ENCODE data around the gene G2E3. TPM values are rescaled to one million over a fixed set of nuclear protein-coding genes. Genes with fewer than 3 reads are reported as not detected.

G2E3 gene
- total and polyA plus RNA-seq, 2 donors (not counting 1 experiment from before 2014, with no cell fraction given) = 13.0 to 14.7 TPM

GRCh38 chr14:30519961-30520360 is 39.0 kb upstream of the G2E3 start:
- no peaks in the 10 kb centered on the region for H3K9me3 ChIP-seq (ENCODE audit: control insufficient read depth, insufficient read depth, low read depth, low read length)
- H3K4me2 ChIP-seq (ENCODE audit: extremely low read depth, insufficient read depth, low read length) = no peak overlapping the region
- H3K4me3 ChIP-seq (replicated peaks in 1 of 4; ENCODE audit: control extremely low read depth in 1 of 4, insufficient read depth in 1 of 4, low read depth in 3 of 4, low read length in 4 of 4) = no peak overlapping the region
- H3K27me3 ChIP-seq (ENCODE audit: control insufficient read depth, insufficient read depth, low read length) = no peaks in the 10 kb centered on the region
- no peak overlapping the region for H3K9ac ChIP-seq (ENCODE audit: insufficient read depth, low read length)
- H3K79me2 ChIP-seq (ENCODE audit: control insufficient read depth, insufficient read depth, low read length) = no peaks in the 10 kb centered on the region
- no peak for DNase-seq (ENCODE audit: low read depth in 2 of 2)
- H4K20me1 ChIP-seq (ENCODE audit: control insufficient read depth, extremely low read depth, insufficient read depth, low read length) = no peaks in the 10 kb centered on the region
- H2AFZ ChIP-seq (ENCODE audit: low read length) = no peak overlapping the region
- H3K36me3 ChIP-seq (ENCODE audit: control insufficient read depth, insufficient read depth, low read length) = no peaks in the 10 kb centered on the region
- no peaks in the 10 kb centered on the region for H3K4me1 ChIP-seq (ENCODE audit: control insufficient read depth, extremely low read depth, insufficient read depth, low read length)
- H3K27ac ChIP-seq (ENCODE audit: insufficient read depth, low read length) = no peak overlapping the region
- TF ChIP-seq CTCF (conservative IDR thresholded peaks at IDR 0.05 in 1 of 2, IDR thresholded peaks at IDR 0.05 in 1 of 2; ENCODE audit: low read depth in 1 of 2, low read length in 2 of 2) (no peak), EZH2 (IDR thresholded peaks at IDR 0.05; ENCODE audit: low read length, missing control alignments) (no peak)

DNA sequence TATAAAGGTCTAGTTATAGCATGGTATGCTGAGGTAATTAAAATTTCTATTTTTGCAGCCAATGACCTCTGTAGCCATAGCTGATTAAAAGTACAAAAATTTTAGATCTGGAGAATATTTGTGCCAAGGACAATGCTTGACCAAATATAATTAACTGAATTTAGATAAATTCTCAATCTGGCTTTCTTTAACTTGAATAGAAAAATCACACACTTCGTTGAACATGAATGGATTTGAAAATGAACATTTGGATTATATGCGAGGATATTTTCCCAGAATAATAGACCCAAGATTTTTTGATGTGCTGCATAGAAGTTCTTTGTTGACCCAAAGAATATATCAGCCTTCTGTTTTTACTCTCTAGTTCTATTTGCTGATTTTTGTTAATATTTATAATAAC is 38.4 kb upstream of the G2E3 start:
- Histone ChIP-seq H3K27me3 (ENCODE audit: control insufficient read depth, insufficient read depth, low read length) (no peaks in the 10 kb centered on the region), H3K9me3 (ENCODE audit: control insufficient read depth, insufficient read depth, low read depth, low read length) (no peaks in the 10 kb centered on the region), H3K4me2 (ENCODE audit: extremely low read depth, insufficient read depth, low read length) (no peak overlapping the region), H3K9ac (ENCODE audit: insufficient read depth, low read length) (no peak overlapping the region), H3K27ac (ENCODE audit: insufficient read depth, low read length) (no peak overlapping the region), H3K4me3 (replicated peaks in 1 of 4; ENCODE audit: control extremely low read depth in 1 of 4, insufficient read depth in 1 of 4, low read depth in 3 of 4, low read length in 4 of 4) (no peak overlapping the region), H3K4me1 (ENCODE audit: control insufficient read depth, extremely low read depth, insufficient read depth, low read length) (no peaks in the 10 kb centered on the region), H2AFZ (ENCODE audit: low read length) (no peak overlapping the region), H4K20me1 (ENCODE audit: control insufficient read depth, extremely low read depth, insufficient read depth, low read length) (no peaks in the 10 kb centered on the region), H3K36me3 (ENCODE audit: control insufficient read depth, insufficient read depth, low read length) (no peaks in the 10 kb centered on the region), H3K79me2 (ENCODE audit: control insufficient read depth, insufficient read depth, low read length) (no peaks in the 10 kb centered on the region)
- DNase-seq (ENCODE audit: low read depth in 2 of 2) = no peak
- TF ChIP-seq CTCF (conservative IDR thresholded peaks at IDR 0.05 in 1 of 2, IDR thresholded peaks at IDR 0.05 in 1 of 2; ENCODE audit: low read depth in 1 of 2, low read length in 2 of 2) (no peak), EZH2 (IDR thresholded peaks at IDR 0.05; ENCODE audit: low read length, missing control alignments) (no peak)

DNA sequence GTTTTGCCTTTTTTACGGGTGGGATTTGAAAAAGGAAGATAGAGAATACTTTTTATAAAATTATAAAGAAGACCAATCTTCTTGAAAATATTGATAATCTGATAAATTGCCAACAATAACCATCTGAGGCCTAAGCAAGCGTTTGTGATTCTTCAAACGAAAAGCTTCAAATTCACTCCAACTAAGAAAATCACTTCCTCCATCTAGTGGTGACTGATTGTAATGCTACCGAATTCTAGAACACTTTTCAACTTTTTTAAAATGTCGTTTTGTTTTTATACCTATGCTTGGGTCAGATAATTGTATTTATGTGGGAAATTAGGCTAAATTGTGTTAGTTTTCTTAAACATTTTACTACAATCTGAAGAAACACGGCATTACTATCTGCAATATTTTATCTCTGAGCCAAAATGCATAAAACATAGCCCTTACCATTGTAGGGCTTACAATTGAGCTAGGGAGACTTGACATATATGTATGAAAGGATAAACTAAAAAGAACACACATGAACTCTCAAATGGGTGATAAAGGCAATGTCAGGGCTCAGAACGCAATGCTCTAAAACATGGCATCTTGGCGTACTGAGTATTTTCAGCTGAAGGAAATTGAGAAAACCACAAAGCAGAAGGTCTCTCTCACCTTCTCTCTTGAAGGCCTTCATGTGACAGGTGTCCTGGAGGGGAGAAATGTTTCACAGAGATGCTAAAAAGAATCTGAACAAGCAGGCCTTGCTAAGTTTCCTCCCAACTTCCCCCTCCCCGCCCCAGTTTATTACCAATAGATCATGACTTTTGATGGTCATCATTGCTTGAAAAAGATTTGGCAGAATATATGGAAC is 36.8 kb upstream of the G2E3 start:
- peak; percentile 25 to 67 for DNase-seq (ENCODE audit: low read depth in 2 of 2)
- no peaks in the 10 kb centered on the region for H3K27me3 ChIP-seq (ENCODE audit: control insufficient read depth, insufficient read depth, low read length)
- H3K27ac ChIP-seq (ENCODE audit: insufficient read depth, low read length) = no peak overlapping the region
- H4K20me1 ChIP-seq (ENCODE audit: control insufficient read depth, extremely low read depth, insufficient read depth, low read length) = no peaks in the 10 kb centered on the region
- no peaks in the 10 kb centered on the region for H3K36me3 ChIP-seq (ENCODE audit: control insufficient read depth, insufficient read depth, low read length)
- no peak overlapping the region for H3K4me2 ChIP-seq (ENCODE audit: extremely low read depth, insufficient read depth, low read length)
- no peak overlapping the region for H2AFZ ChIP-seq (ENCODE audit: low read length)
- no peaks in the 10 kb centered on the region for H3K4me1 ChIP-seq (ENCODE audit: control insufficient read depth, extremely low read depth, insufficient read depth, low read length)
- no peaks in the 10 kb centered on the region for H3K9me3 ChIP-seq (ENCODE audit: control insufficient read depth, insufficient read depth, low read depth, low read length)
- H3K9ac ChIP-seq (ENCODE audit: insufficient read depth, low read length) = no peak overlapping the region
- TF ChIP-seq CTCF (conservative IDR thresholded peaks at IDR 0.05 in 1 of 2, IDR thresholded peaks at IDR 0.05 in 1 of 2; ENCODE audit: low read depth in 1 of 2, low read length in 2 of 2) = peak; percentile 49 to 76
- TF ChIP-seq EZH2 (IDR thresholded peaks at IDR 0.05; ENCODE audit: low read length, missing control alignments) = no peak
- no peaks in the 10 kb centered on the region for H3K79me2 ChIP-seq (ENCODE audit: control insufficient read depth, insufficient read depth, low read length)
- no peak overlapping the region for H3K4me3 ChIP-seq (replicated peaks in 1 of 4; ENCODE audit: control extremely low read depth in 1 of 4, insufficient read depth in 1 of 4, low read depth in 3 of 4, low read length in 4 of 4)

Measured in fibroblast of lung (primary cell).